Smooth muscle cell (in vitro differentiated cells): Measurements from ENCODE around the gene COL5A3. TPM values are rescaled to one million over a fixed set of nuclear protein-coding genes. Genes with fewer than 3 reads are reported as not detected.

Experiments
- DNase-seq: peaks from one replicate; lab custom pipeline; 2025; ENCODE audit not compliant: unreplicated experiment; lab: John Stamatoyannopoulos, UW
- H2AFZ ChIP-seq: fragments of 200-600 bp; sonication (generic); 2 replicates; pipeline ENCODE4 v1.6.0; 2016; ENCODE audit warnings: antibody characterized with exemption, low read depth, mild to moderate bottlenecking
- H3F3A ChIP-seq: fragments of 200-600 bp; sonication (generic); 2 replicates; pipeline ENCODE4 v1.6.0; 2017; ENCODE audit warnings: antibody characterized with exemption, low read depth
- H3K27ac ChIP-seq: fragments of 200-600 bp; sonication (generic); 2 replicates; pipeline ENCODE4 v1.5.1; 2016; ENCODE audit warnings: low read depth, mild to moderate bottlenecking
- H3K27me3 ChIP-seq: fragments of 200-600 bp; sonication (generic); 2 replicates; pipeline ENCODE4 v1.6.1; 2016; ENCODE audit warnings: low read depth, mild to moderate bottlenecking
- H3K36me3 ChIP-seq: fragments of 200-600 bp; sonication (generic); 2 replicates; pipeline ENCODE4 v1.5.1; 2016; ENCODE audit warnings: low read depth
- H3K4me1 ChIP-seq: fragments of 200-600 bp; sonication (generic); 2 replicates; pipeline ENCODE4 v1.5.1; 2016; ENCODE audit warnings: low read depth
- H3K4me2 ChIP-seq: fragments of 200-600 bp; sonication (generic); 2 replicates; pipeline ENCODE4 v1.6.0; 2016; ENCODE audit warnings: mild to moderate bottlenecking
- H3K4me3 ChIP-seq: fragments of 200-600 bp; sonication (generic); 2 replicates; pipeline ENCODE4 v1.5.1; 2016; ENCODE audit warnings: mild to moderate bottlenecking
- H3K79me2 ChIP-seq: fragments of 200-600 bp; sonication (generic); 2 replicates; pipeline ENCODE4 v1.6.0; 2016; ENCODE audit warnings: low read depth, mild to moderate bottlenecking
- H3K9ac ChIP-seq: fragments of 200-600 bp; sonication (generic); 2 replicates; pipeline ENCODE4 v1.6.0; 2016; ENCODE audit warnings: low read depth
- H3K9me3 ChIP-seq: fragments of 200-600 bp; sonication (generic); replicated peaks from 2 replicates; pipeline ENCODE4 v1.5.1; 2016; ENCODE audit warnings: low read depth
- H4K20me1 ChIP-seq: fragments of 200-600 bp; sonication (generic); 2 replicates; pipeline ENCODE4 v1.6.0; 2016; ENCODE audit warnings: low read depth
- CTCF ChIP-seq: fragments of 200-600 bp; sonication (generic); IDR thresholded peaks from 2 replicates; pipeline ENCODE4 v1.5.1; 2017; ENCODE audit warnings: borderline replicate concordance, mild to moderate bottlenecking, antibody characterized with exemption; ENCODE audit not compliant: insufficient read depth, poor library complexity, severe bottlenecking
- WGBS: methylation state at CpG from one replicate; pipeline ENCODE4 v1.1.7; 2016; ENCODE audit warnings: low lambda C conversion rate; 5-methylcytosine and 5-hydroxymethylcytosine counted together
- microRNA-seq: library from miRNA; unstranded; fragments of <30 nt; microRNA quantifications from one replicate; pipeline ENCODE4, GENCODE V29; 2016; ENCODE audit warnings: borderline number of aligned reads
- polyA plus RNA-seq: library from polyadenylated mRNA; unstranded; fragments of >200 nt; fragmentation: Nextera tagmentation; extraction: Ambion mirVana; gene quantifications from 2 replicates; pipeline ENCODE4 v1.2.1, GENCODE V29; 2016
- small RNA-seq: library from RNA; depleted of rRNA; stranded (forward); fragments of <200 nt; gene quantifications from one replicate; pipeline ENCODE3, GENCODE V24; 2014
- total RNA-seq: library from RNA; depleted of rRNA; stranded (reverse); fragments of >200 nt; gene quantifications from 2 replicates; pipeline ENCODE4 v1.2.3, GENCODE V29; 2014

COL5A3 gene
- total and polyA plus RNA-seq, 2 experiments from 2014 or later = 12.8 to 14.4 TPM

GRCh38 chr19:9911524-9912185 lies 98.6 kb downstream of the COL5A3 start:
- no peaks in the 10 kb centered on the region for H3K79me2 ChIP-seq
- no peaks in the 10 kb centered on the region for H3K27me3 ChIP-seq
- H3F3A ChIP-seq = peaks cover 10% of the 10 kb centered on the region
- H3K4me3 ChIP-seq = no peak overlapping the region
- no peak overlapping the region for H2AFZ ChIP-seq
- 86% methylated on average over 6 of the region's 6 CpGs for WGBS
- peak overlapping the region; percentile 100 for H3K4me2 ChIP-seq
- H3K9me3 ChIP-seq = no peaks in the 10 kb centered on the region
- no peak for TF ChIP-seq CTCF
- no peak overlapping the region for H3K27ac ChIP-seq
- no peak for DNase-seq
- no peaks in the 10 kb centered on the region for H3K36me3 ChIP-seq
- H3K9ac ChIP-seq = no peak overlapping the region
- peaks cover 5% of the 10 kb centered on the region for H3K4me1 ChIP-seq
- H4K20me1 ChIP-seq = peaks cover 16% of the 10 kb centered on the region

DNA sequence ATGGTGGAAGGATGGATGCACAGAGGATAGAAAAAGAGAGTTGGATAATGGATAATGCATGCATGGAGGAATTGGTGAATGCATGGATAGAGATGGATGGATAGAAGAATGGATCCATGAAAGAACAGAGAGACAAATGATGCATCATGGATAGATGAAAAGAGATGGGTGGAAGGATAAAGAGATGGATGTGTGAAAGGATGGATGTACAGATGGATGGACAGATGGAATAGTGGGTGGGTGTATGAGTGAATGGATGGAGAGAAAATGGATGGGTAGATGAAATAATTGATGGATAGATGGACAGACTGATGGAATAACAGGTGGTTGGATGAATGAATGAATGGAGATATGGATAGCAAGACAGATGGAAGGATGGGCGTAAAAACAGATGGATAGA lies 99.7 kb downstream of the COL5A3 start:
- no peak for TF ChIP-seq CTCF
- no peak overlapping the region for H3K9ac ChIP-seq

More for the DNA sequence above, 99.7 kb downstream of the COL5A3 start:
- Histone ChIP-seq H3K27ac (no peak overlapping the region), H3K4me3 (no peak overlapping the region), H3K4me2 (no peak overlapping the region), H3K79me2 (no peaks in the 10 kb centered on the region), H3K36me3 (no peaks in the 10 kb centered on the region), H2AFZ (no peak overlapping the region), H3K9me3 (no peaks in the 10 kb centered on the region), H3K4me1 (peaks cover 5% of the 10 kb centered on the region), H4K20me1 (peaks cover 16% of the 10 kb centered on the region), H3K27me3 (no peaks in the 10 kb centered on the region), H3F3A (peaks cover 6% of the 10 kb centered on the region)
- WGBS = 95% methylated on average over 1 of the region's 1 CpG
- no peak for DNase-seq

Small RNA genes lying within 50 kb of the gene (microRNA-seq; reads per million reads assigned to microRNA genes)
- not detected for gene MIR5589

Small RNA genes lying within 50 kb of the gene (small RNA-seq; reads per million reads assigned to genes)
- gene MIR5589 = not detected

Other genes with a start within 250 kb of the COL5A3 start
- 12.3 and 48.6 TPM in 2 replicates for gene ZNF846, start 241.8 kb downstream of the COL5A3 start, total RNA-seq
- 17.6 and 19.7 TPM in 2 replicates for gene ZNF846, start 241.8 kb downstream of the COL5A3 start, polyA plus RNA-seq
- gene FBXL12, start 191.4 kb downstream of the COL5A3 start, total RNA-seq = 38.2 and 41.3 TPM in 2 replicates
- 62.5 and 73.5 TPM in 2 replicates for gene FBXL12, start 191.4 kb downstream of the COL5A3 start, polyA plus RNA-seq
- gene UBL5, start 182.6 kb downstream of the COL5A3 start, total RNA-seq = 516 and 848 TPM in 2 replicates
- gene UBL5, start 182.6 kb downstream of the COL5A3 start, polyA plus RNA-seq = 574 and 631 TPM in 2 replicates
- gene PIN1, start 175.2 kb downstream of the COL5A3 start, total RNA-seq = 68.0 and 73.0 TPM in 2 replicates
- 127 and 149 TPM in 2 replicates for gene PIN1, start 175.2 kb downstream of the COL5A3 start, polyA plus RNA-seq
- 63.1 and 72.2 TPM in 2 replicates for gene OLFM2, start 74.0 kb downstream of the COL5A3 start, total RNA-seq
- 111 and 119 TPM in 2 replicates for gene OLFM2, start 74.0 kb downstream of the COL5A3 start, polyA plus RNA-seq
- not detected in 2 replicates for gene RDH8, start 3.0 kb upstream of the COL5A3 start, total RNA-seq
- not detected in 2 replicates for gene RDH8, start 3.0 kb upstream of the COL5A3 start, polyA plus RNA-seq
- gene SHFL, start 75.8 kb upstream of the COL5A3 start, total RNA-seq = 13.7 and 15.6 TPM in 2 replicates
- gene SHFL, start 75.8 kb upstream of the COL5A3 start, polyA plus RNA-seq = 22.6 and 28.7 TPM in 2 replicates
- 3.5 and 5.5 TPM in 2 replicates for gene ANGPTL6, start 92.2 kb upstream of the COL5A3 start, total RNA-seq
- 7.2 and 8.6 TPM in 2 replicates for gene ANGPTL6, start 92.2 kb upstream of the COL5A3 start, polyA plus RNA-seq
- gene PPAN, start 95.9 kb upstream of the COL5A3 start, total RNA-seq = 9.7 and 11.1 TPM in 2 replicates
- 22.6 and 25.6 TPM in 2 replicates for gene PPAN, start 95.9 kb upstream of the COL5A3 start, polyA plus RNA-seq
- 1.5 and 2.0 TPM in 2 replicates for gene P2RY11, start 101.2 kb upstream of the COL5A3 start, total RNA-seq
- gene P2RY11, start 101.2 kb upstream of the COL5A3 start, polyA plus RNA-seq = 3.8 and 9.7 TPM in 2 replicates
- 138 and 164 TPM in 2 replicates for gene EIF3G, start 109.4 kb upstream of the COL5A3 start, total RNA-seq
- 185 and 196 TPM in 2 replicates for gene EIF3G, start 109.4 kb upstream of the COL5A3 start, polyA plus RNA-seq
- gene DNMT1, start 184.4 kb upstream of the COL5A3 start, total RNA-seq = 37.6 and 39.5 TPM in 2 replicates
- 56.7 and 78.4 TPM in 2 replicates for gene DNMT1, start 184.4 kb upstream of the COL5A3 start, polyA plus RNA-seq
- 6.4 and 9.8 TPM in 2 replicates for gene S1PR2, start 220.8 kb upstream of the COL5A3 start, total RNA-seq
- 6.5 and 7.4 TPM in 2 replicates for gene S1PR2, start 220.8 kb upstream of the COL5A3 start, polyA plus RNA-seq
- 36.4 and 47.8 TPM in 2 replicates for gene MRPL4, start 241.7 kb upstream of the COL5A3 start, total RNA-seq
- 63.5 and 72.1 TPM in 2 replicates for gene MRPL4, start 241.7 kb upstream of the COL5A3 start, polyA plus RNA-seq